PC-9 (cell line): Measurements from ENCODE around the gene URB1. TPM values are rescaled to one million over a fixed set of nuclear protein-coding genes. Genes with fewer than 3 reads are reported as not detected.
"Not testable (repeated sequence)": the region's sequence is repeated elsewhere in the genome, so short reads cannot be mapped to it uniquely, and the experiment has no call there.

Source experiments
- BruUV-seq: library from RNA; stranded (reverse); fragments of 400-500 nt; replicated peaks from 2 replicates; lab custom pipeline; 2021; lab: Mats Ljungman, UMichigan
- CTCF ChIA-PET: fragments of 300-600 bp; sonication (Branson Sonifier 250); formaldehyde crosslinking; loops from one replicate; lab custom pipeline; 2022; ENCODE audit warnings: antibody characterized with exemption; lab: Charles Lee
- POLR2A ChIA-PET: fragments of 300-600 bp; sonication (Branson Sonifier 250); formaldehyde crosslinking; loops from one replicate; lab custom pipeline; 2022; ENCODE audit warnings: antibody characterized with exemption; ENCODE audit not compliant: unreplicated experiment; lab: Charles Lee
- DNase-seq, 2 experiments: peaks; one replicate each; pipeline versions ENCODE4 v3.0.0 to v3.0.0-alpha.2; 2015 to 2022; ENCODE audit warnings: mixed read lengths in 1 of 2
- H2AFZ ChIP-seq: fragments of 200-600 bp; sonication (generic); 2 replicates; pipeline ENCODE4 v1.8.1; 2017; ENCODE audit warnings: antibody characterized with exemption
- H3F3A ChIP-seq: fragments of 200-600 bp; sonication (generic); 2 replicates; pipeline ENCODE4 v1.8.1; 2017; ENCODE audit warnings: antibody characterized with exemption, mild to moderate bottlenecking, low read depth; ENCODE audit not compliant: insufficient read depth
- H3K27ac ChIP-seq: fragments of 200-600 bp; sonication (generic); 2 replicates; pipeline ENCODE4 v1.6.1; 2016; ENCODE audit warnings: mixed run types
- H3K27me3 ChIP-seq: fragments of 200-600 bp; sonication (generic); 2 replicates; pipeline ENCODE4 v1.6.1; 2016; ENCODE audit warnings: low read depth, mixed run types; ENCODE audit not compliant: insufficient read depth
- H3K36me3 ChIP-seq: fragments of 200-600 bp; sonication (generic); 2 replicates; pipeline ENCODE4 v1.6.1; 2016; ENCODE audit warnings: low read depth, mixed run types
- H3K4me1 ChIP-seq: fragments of 200-600 bp; sonication (generic); replicated peaks from 2 replicates; pipeline ENCODE4 v1.6.1; 2016; ENCODE audit warnings: mixed run types; ENCODE audit not compliant: insufficient read depth
- H3K4me2 ChIP-seq: fragments of 200-600 bp; sonication (generic); 2 replicates; pipeline ENCODE4 v1.6.1; 2017; ENCODE audit warnings: mixed run types
- H3K4me3 ChIP-seq: fragments of 200-600 bp; sonication (generic); 2 replicates; pipeline ENCODE4 v1.6.1; 2016; ENCODE audit warnings: mixed run types
- H3K79me2 ChIP-seq: fragments of 200-600 bp; sonication (generic); 2 replicates; pipeline ENCODE4 v1.6.1; 2017; ENCODE audit warnings: low read depth, mixed run types
- H3K9me2 ChIP-seq: fragments of 200-600 bp; sonication (generic); 2 replicates; pipeline ENCODE4 v1.8.1; 2017; ENCODE audit warnings: mild to moderate bottlenecking; ENCODE audit not compliant: insufficient read depth
- H3K9me3 ChIP-seq: fragments of 200-600 bp; sonication (generic); 2 replicates; pipeline ENCODE4 v1.8.1; 2016; ENCODE audit warnings: low read depth; ENCODE audit not compliant: insufficient read depth
- H4K20me1 ChIP-seq: fragments of 200-600 bp; sonication (generic); 2 replicates; pipeline ENCODE4 v1.8.1; 2017; ENCODE audit not compliant: insufficient read depth
- EZH2 ChIP-seq: fragments of 200-600 bp; sonication (generic); IDR thresholded peaks from 2 replicates; pipeline ENCODE4 v1.8.0; 2017; ENCODE audit warnings: antibody characterized with exemption, low read depth
- intact Hi-C: fragments of 100-400 bp; cut with micrococcal nuclease; formaldehyde crosslinking; loops from one replicate; pipeline ENCODE4 v1.10.0; 2022; ENCODE audit not compliant: unreplicated experiment
- total RNA-seq: library from RNA; stranded (reverse); gene quantifications from 2 replicates; pipeline ENCODE4 v1.2.3, GENCODE V29; 2021
- TF ChIP-seq, protein P1 (sequence below): fragments of 200-600 bp; sonication (generic); conservative IDR thresholded peaks from 2 replicates; pipeline ENCODE4 v1.6.1; 2017; ENCODE audit warnings: mixed run types, antibody characterized with exemption, mild to moderate bottlenecking, moderate library complexity

URB1 gene
- total RNA-seq, 1 experiment from 2014 or later, result 11.0 TPM

DNA sequence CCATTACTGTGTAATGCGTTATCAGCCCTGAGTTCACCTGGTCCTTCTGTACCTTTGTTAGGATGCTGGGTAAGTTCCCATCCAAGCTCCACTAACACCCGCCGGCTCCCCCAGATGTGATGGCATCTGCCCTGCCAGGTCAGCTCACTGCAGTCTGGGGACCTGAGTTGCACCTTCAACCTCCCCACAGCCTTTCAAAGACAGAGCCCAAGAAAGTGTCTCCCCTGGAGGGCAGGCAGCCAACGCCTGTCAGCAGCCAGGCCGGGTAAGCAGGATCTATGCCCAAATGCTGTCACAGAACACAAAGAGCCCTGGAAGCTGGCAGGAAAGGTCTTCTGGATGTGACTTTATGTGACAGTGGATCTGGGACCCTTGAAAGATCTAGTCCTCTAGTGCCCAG is 80.5 kb downstream of the URB1 start:
- Histone ChIP-seq H4K20me1 (no peaks in the 10 kb centered on the region), H2AFZ (no peak overlapping the region), H3K4me2 (no peak overlapping the region), H3K36me3 (no peaks in the 10 kb centered on the region), H3K27ac (no peak overlapping the region), H3K4me3 (no peak overlapping the region), H3K79me2 (no peaks in the 10 kb centered on the region), H3K4me1 (no peaks in the 10 kb centered on the region), H3F3A (no peaks in the 10 kb centered on the region), H3K9me3 (no peaks in the 10 kb centered on the region), H3K27me3 (no peaks in the 10 kb centered on the region), H3K9me2 (no peaks in the 10 kb centered on the region)
- intact Hi-C loops, result no loop called here
- POLR2A ChIA-PET, result no interaction called here
- TF ChIP-seq EZH2, result no peak
- TF ChIP-seq, protein P1, sequence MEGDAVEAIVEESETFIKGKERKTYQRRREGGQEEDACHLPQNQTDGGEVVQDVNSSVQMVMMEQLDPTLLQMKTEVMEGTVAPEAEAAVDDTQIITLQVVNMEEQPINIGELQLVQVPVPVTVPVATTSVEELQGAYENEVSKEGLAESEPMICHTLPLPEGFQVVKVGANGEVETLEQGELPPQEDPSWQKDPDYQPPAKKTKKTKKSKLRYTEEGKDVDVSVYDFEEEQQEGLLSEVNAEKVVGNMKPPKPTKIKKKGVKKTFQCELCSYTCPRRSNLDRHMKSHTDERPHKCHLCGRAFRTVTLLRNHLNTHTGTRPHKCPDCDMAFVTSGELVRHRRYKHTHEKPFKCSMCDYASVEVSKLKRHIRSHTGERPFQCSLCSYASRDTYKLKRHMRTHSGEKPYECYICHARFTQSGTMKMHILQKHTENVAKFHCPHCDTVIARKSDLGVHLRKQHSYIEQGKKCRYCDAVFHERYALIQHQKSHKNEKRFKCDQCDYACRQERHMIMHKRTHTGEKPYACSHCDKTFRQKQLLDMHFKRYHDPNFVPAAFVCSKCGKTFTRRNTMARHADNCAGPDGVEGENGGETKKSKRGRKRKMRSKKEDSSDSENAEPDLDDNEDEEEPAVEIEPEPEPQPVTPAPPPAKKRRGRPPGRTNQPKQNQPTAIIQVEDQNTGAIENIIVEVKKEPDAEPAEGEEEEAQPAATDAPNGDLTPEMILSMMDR, result no peak
- no peak for DNase-seq
- CTCF ChIA-PET, result no interaction called here
- BruUV-seq, result no TSS peak

DNA sequence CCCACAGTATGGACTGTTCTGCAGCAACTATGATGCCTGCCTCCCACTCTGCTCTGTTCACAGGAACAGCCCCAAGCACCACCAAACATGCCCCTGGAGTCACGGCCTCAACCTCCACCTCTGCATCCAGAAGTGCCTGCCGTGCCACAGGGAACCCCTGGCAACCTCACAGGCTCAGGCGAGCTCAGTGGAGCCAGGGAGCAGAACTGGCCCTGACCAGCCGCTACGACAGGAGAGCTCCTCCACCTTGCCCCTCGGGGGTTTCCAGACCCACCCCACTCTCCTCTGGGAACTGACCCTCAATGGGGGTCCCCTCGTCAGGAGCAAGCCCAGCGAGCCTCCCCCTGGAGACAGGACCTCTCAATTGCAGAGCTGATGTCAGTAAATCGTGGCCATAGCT is 81.2 kb downstream of the URB1 start:
- no peaks in the 10 kb centered on the region for H3K36me3 ChIP-seq
- no peaks in the 10 kb centered on the region for H3K27me3 ChIP-seq
- H3K79me2 ChIP-seq, result no peaks in the 10 kb centered on the region
- H3F3A ChIP-seq, result no peaks in the 10 kb centered on the region
- no peak overlapping the region for H3K27ac ChIP-seq
- POLR2A ChIA-PET, result no interaction called here
- no peaks in the 10 kb centered on the region for H4K20me1 ChIP-seq
- BruUV-seq, result no TSS peak
- no peaks in the 10 kb centered on the region for H3K9me3 ChIP-seq
- intact Hi-C loops, result no loop called here
- CTCF ChIA-PET, result no interaction called here
- TF ChIP-seq, protein P1, result no peak
- TF ChIP-seq EZH2, result no peak
- DNase-seq, result no peak
- no peak overlapping the region for H2AFZ ChIP-seq
- H3K4me3 ChIP-seq, result no peak overlapping the region
- H3K4me2 ChIP-seq, result no peak overlapping the region
- no peaks in the 10 kb centered on the region for H3K4me1 ChIP-seq
- no peaks in the 10 kb centered on the region for H3K9me2 ChIP-seq

DNA sequence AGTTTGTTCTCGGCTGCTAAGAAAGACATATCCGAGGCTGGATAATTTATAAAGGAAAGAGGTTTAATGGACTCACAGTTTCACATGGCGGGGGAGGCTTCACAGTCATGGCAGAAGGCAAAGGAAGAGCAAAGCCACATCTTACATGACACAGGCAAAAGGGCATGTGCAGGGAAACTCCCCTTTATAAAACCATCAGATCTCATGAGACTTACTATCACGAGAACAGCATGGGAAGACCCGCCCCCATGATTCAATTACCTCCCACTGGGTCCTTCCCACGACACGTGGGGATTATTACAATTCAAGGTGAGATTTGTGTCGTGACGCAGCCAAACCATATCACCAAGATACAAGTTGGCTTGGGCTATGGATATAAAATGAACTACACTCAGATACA is 81.8 kb downstream of the URB1 start:
- H3K27ac ChIP-seq, H3K4me3 ChIP-seq, H3K4me2 ChIP-seq, H4K20me1 ChIP-seq, H3K9me2 ChIP-seq, DNase-seq, BruUV-seq, H3K27me3 ChIP-seq, H3K79me2 ChIP-seq, H3K36me3 ChIP-seq, H3F3A ChIP-seq, POLR2A ChIA-PET, H3K9me3 ChIP-seq, H2AFZ ChIP-seq, CTCF ChIA-PET, intact Hi-C loops, H3K4me1 ChIP-seq: not testable (repeated sequence)

DNA sequence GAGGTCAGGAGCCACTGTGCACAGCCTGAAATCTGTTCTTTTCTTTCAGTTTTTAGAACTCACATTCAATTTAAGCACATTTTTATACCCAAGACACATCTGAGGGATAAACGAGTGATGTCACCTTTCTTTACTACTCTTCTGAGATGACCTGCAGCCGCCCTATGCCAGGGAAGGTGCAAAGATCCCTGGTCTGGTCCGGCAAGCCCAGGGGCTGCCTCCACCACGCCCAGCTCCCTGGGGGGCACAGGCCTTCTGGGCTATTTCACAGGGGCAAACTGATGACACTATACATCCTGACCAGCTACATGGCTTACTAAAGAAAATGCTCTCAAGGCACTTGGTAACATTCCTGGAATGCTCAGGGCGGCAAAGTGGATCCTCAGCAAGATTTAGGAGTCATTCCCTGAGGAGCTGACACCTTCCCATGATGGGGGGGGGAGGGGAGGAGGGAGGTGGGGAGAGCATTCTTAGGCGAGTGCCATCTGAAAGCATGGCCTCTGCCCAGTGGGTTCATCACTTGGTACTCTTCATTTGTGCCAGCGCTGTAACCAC is 82.8 kb downstream of the URB1 start:
- POLR2A ChIA-PET, result no interaction called here
- Histone ChIP-seq H3K4me1 (no peaks in the 10 kb centered on the region), H4K20me1 (no peaks in the 10 kb centered on the region), H3K9me2 (no peaks in the 10 kb centered on the region), H3K27ac (no peak overlapping the region), H3K79me2 (no peaks in the 10 kb centered on the region), H3K36me3 (no peaks in the 10 kb centered on the region), H2AFZ (no peak overlapping the region), H3K4me3 (no peak overlapping the region), H3K4me2 (no peak overlapping the region), H3K27me3 (no peaks in the 10 kb centered on the region), H3K9me3 (no peaks in the 10 kb centered on the region), H3F3A (no peaks in the 10 kb centered on the region)
- no peak for TF ChIP-seq EZH2
- TF ChIP-seq, protein P1, result no peak
- no TSS peak for BruUV-seq
- CTCF ChIA-PET, result no interaction called here
- DNase-seq, result no peak
- intact Hi-C loops, result no loop called here
